Activated B cell treated with CpG ODN at 0.5 μM for 24 hours (primary cell): Measurements from ENCODE around the gene XDH. TPM values are rescaled to one million over a fixed set of nuclear protein-coding genes. Genes with fewer than 3 reads are reported as not detected.

Experiments
- ATAC-seq: fragments of 200-7000 bp; cut with Tn5 transposase; one replicate; pipeline ENCODE4 v1.10.0; 2021; ENCODE audit warnings: low read depth, mild to moderate bottlenecking, moderate library complexity
- CTCF ChIA-PET: fragments of 350-600 bp; sonication (Branson Sonifier 250); formaldehyde crosslinking; loops from one replicate; lab custom pipeline; 2021; ENCODE audit warnings: antibody characterized with exemption; lab: Charles Lee
- POLR2A ChIA-PET: fragments of 350-600 bp; sonication (Branson Sonifier 250); formaldehyde crosslinking; loops from one replicate; lab custom pipeline; 2021; ENCODE audit warnings: antibody characterized with exemption; lab: Charles Lee
- DNase-seq: peaks from one replicate; pipeline ENCODE4 v3.0.0; 2022
- H3K27ac Mint-ChIP-seq: one replicate; pipeline ENCODE4 v1.8.0; 2020; ENCODE audit warnings: mixed read lengths
- H3K27me3 Mint-ChIP-seq: one replicate; pipeline ENCODE4 v1.8.0; 2021; ENCODE audit warnings: mixed read lengths
- H3K36me3 Mint-ChIP-seq: one replicate; pipeline ENCODE4 v1.8.0; 2021; ENCODE audit warnings: low read depth, mixed read lengths
- H3K4me1 Mint-ChIP-seq: one replicate; pipeline ENCODE4 v1.8.0; 2021; ENCODE audit warnings: mixed read lengths
- H3K4me3 Mint-ChIP-seq: one replicate; pipeline ENCODE4 v1.8.0; 2020; ENCODE audit warnings: mild to moderate bottlenecking, mixed read lengths
- H3K9me3 Mint-ChIP-seq: one replicate; pipeline ENCODE4 v1.8.0; 2020; ENCODE audit warnings: mixed read lengths
- CTCF ChIP-seq: fragments of 200-600 bp; IDR thresholded peaks from one replicate; pipeline ENCODE4 v1.8.0; 2022; ENCODE audit warnings: antibody characterized with exemption, mild to moderate bottlenecking
- intact Hi-C: fragments of 100-400 bp; cut with micrococcal nuclease; formaldehyde crosslinking; loops from one replicate; pipeline ENCODE4 v1.15.1; 2024
- total RNA-seq: library from RNA; stranded (reverse); gene quantifications from 2 replicates; pipeline ENCODE4 v1.2.3, GENCODE V29; 2022

Gene XDH
- total RNA-seq, 1 donor from 2014 or later, result not detected

GRCh38 chr2:31434911-31435310, 20.4 kb upstream of the XDH start:
- DNase-seq, result no peak
- Mint-ChIP-seq H3K4me1 (no peaks in the 10 kb centered on the region), H3K27ac (no peak overlapping the region), H3K36me3 (no peaks in the 10 kb centered on the region), H3K27me3 (no peaks in the 10 kb centered on the region), H3K4me3 (no peak overlapping the region), H3K9me3 (no peaks in the 10 kb centered on the region)
- no peak for TF ChIP-seq CTCF
- ATAC-seq, result no peak
- intact Hi-C loops, result no loop called here
- POLR2A ChIA-PET, result no interaction called here
- CTCF ChIA-PET, result no interaction called here

- no peak for ATAC-seq
- no peak overlapping the region for H3K4me3 Mint-ChIP-seq
- peaks cover 7% of the 10 kb centered on the region for H3K27me3 Mint-ChIP-seq
- no peaks in the 10 kb centered on the region for H3K4me1 Mint-ChIP-seq
- CTCF ChIA-PET, result no interaction called here
- no peak overlapping the region for H3K27ac Mint-ChIP-seq
- TF ChIP-seq CTCF, result no peak
- H3K9me3 Mint-ChIP-seq, result no peaks in the 10 kb centered on the region
- no peak for DNase-seq
- POLR2A ChIA-PET, result no interaction called here
- intact Hi-C loops, result no loop called here
- H3K36me3 Mint-ChIP-seq, result no peaks in the 10 kb centered on the region
These were observed 19.0 kb upstream of the XDH start for GRCh38 chr2:31433541-31433940.

- H3K4me1 Mint-ChIP-seq, result no peaks in the 10 kb centered on the region
- CTCF ChIA-PET, result no interaction called here
- H3K36me3 Mint-ChIP-seq, result no peaks in the 10 kb centered on the region
- H3K9me3 Mint-ChIP-seq, result no peaks in the 10 kb centered on the region
- DNase-seq (no peak), ATAC-seq (no peak)
- no peak for TF ChIP-seq CTCF
- peaks cover 14% of the 10 kb centered on the region for H3K27me3 Mint-ChIP-seq
- POLR2A ChIA-PET, result no interaction called here
- H3K27ac Mint-ChIP-seq, result no peak overlapping the region
- intact Hi-C loops, result no loop called here
- H3K4me3 Mint-ChIP-seq, result no peak overlapping the region
These were observed 16.1 kb upstream of the XDH start for GRCh38 chr2:31430439-31431165.

GRCh38 chr2:31429759-31430438, 15.4 kb upstream of the XDH start:
- Mint-ChIP-seq H3K4me1 (no peaks in the 10 kb centered on the region), H3K27ac (no peak overlapping the region), H3K36me3 (no peaks in the 10 kb centered on the region), H3K9me3 (no peaks in the 10 kb centered on the region), H3K27me3 (peaks cover 16% of the 10 kb centered on the region), H3K4me3 (no peak overlapping the region)
- POLR2A ChIA-PET, result no interaction called here
- no peak for TF ChIP-seq CTCF
- DNase-seq, result no peak
- intact Hi-C loops, result no loop called here
- no peak for ATAC-seq
- CTCF ChIA-PET, result no interaction called here

- POLR2A ChIA-PET, result no interaction called here
- CTCF ChIA-PET, result no interaction called here
- Mint-ChIP-seq H3K36me3 (no peaks in the 10 kb centered on the region), H3K4me3 (no peak overlapping the region), H3K9me3 (no peaks in the 10 kb centered on the region), H3K27ac (no peak overlapping the region), H3K27me3 (peaks cover 16% of the 10 kb centered on the region), H3K4me1 (no peaks in the 10 kb centered on the region)
- no peak for ATAC-seq
- intact Hi-C loops, result no loop called here
- no peak for TF ChIP-seq CTCF
- no peak for DNase-seq
These were observed 14.5 kb upstream of the XDH start for GRCh38 chr2:31429040-31429439.
